Daoy (cell line): ENCODE measurements around the gene TSHZ2. TPM values are rescaled to one million over a fixed set of nuclear protein-coding genes. Genes with fewer than 3 reads are reported as not detected.
A peak's percentile ranks its signal among the peaks of the same experiment; 100 is the strongest.

Experiments used
- DNase-seq: peaks from one replicate; pipeline ENCODE4 v3.0.0-alpha.2; 2015; ENCODE audit warnings: low read depth
- total RNA-seq: library from RNA; depleted of rRNA; stranded (reverse); fragments of >200 nt; shearing (Covaris generic); gene quantifications from 2 replicates; pipeline ENCODE4 v1.2.3, GENCODE V29; 2014

The TSHZ2 gene
- total RNA-seq, 1 experiment from 2014 or later = 0.57 TPM

- no peak for DNase-seq
Measured at GRCh38 chr20:53129563-53129962, 157.4 kb downstream of the TSHZ2 start.

GRCh38 chr20:53130795-53131194 is 158.6 kb downstream of the TSHZ2 start:
- DNase-seq = no peak

- DNase-seq = no peak
Measured at GRCh38 chr20:53133125-53133524, 161.0 kb downstream of the TSHZ2 start.

- no peak for DNase-seq
Measured at GRCh38 chr20:53133628-53134027, 161.5 kb downstream of the TSHZ2 start.

DNA sequence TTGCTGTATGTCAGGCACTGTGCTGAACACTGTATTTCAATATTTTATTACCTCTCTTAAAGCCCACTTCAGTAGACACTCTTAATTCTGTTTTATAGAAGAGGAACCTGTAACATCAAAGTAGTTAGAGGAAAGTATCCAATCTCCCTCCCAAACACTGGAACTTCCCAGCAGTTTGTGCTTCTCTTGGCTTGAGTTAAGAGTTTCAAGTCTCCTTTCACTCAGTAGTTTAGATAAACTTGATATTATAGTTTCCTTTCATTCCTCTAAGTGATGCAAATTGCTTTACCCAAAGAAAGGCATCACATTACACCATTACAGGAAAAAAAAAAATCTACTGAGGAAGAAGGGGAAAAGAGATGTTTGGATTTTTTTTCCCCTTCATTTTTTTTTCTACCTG is 164.3 kb downstream of the TSHZ2 start:
- no peak for DNase-seq

DNA sequence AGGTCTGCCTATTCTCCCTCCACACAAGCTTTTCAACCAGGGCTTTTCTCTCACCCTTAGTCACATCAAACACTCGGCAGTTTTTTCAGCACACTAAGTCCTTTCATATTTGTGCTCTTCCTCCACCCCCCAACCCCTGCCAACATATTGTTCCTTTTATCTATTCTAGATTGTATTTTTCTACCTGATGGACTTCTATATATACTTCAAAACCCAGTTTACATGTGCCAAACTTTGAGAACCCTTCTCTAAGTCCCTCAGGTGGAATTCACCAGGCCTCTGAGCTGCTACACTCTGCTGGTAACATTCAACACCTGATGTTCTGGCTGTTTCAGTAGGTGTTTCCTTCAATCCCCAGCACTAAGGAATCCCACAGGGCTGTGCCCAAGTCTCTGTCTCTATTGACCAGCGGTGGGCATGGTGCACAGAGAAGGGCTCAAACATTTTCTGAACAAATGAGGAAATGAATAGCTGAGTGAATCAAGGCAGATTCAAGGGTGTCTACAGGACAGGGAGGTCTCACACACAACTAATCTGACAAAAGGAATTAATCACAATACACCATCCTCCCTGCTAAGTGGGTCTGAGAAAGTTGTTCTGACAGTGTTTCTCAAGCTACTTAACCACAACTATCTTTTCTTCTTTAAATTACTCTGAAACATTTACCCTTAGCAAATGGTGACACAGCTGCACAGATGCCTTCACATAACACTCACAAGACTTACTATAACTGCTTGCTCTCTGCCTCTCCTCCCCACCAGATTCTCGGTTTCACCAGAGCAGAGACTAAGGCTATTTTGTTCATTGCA is 166.5 kb downstream of the TSHZ2 start:
- no peak for DNase-seq

GRCh38 chr20:53141201-53142050 is 169.3 kb downstream of the TSHZ2 start:
- no peak for DNase-seq

DNA sequence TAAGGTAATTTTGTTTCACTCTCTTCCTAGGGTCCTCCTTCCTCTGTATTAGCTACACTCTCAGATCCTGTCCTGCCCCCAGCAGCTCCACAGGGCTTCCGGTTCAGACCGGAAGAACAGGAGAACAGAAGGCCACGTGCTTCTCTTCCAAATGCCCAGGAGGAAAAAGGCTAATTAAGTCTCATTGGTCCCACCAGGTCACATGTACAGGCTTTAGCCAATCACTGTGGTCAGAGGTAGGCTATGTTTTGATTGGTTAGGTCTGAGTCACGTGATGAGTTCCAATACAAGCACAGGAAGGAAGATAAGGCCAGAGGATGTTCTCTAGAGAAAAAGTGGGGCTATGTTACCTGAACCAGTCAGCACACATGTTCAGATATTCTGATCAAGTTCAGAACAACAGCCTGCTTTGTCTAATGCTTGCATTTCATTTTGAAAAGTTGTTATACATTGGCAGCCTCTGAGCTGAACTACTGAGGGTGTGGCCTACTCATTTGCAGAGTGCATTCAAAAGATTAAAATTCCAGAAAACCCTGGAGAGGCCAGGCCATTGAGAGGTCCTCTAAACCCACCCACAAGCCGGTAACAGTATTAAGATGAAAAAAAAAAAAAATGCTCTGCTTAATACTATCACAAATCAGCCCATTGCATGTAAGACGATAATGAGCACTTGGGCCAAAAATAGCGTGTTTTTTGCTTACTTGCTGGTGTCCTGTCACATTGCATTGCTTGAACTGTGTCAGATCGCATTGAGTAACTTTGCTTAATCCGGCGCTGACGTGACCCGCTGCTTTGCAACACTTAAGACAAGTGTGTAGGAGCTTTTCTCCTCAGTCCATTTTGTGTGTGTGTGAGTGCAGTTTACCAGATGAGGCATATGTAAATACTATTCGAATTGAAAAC is 170.3 kb downstream of the TSHZ2 start:
- DNase-seq = no peak

DNA sequence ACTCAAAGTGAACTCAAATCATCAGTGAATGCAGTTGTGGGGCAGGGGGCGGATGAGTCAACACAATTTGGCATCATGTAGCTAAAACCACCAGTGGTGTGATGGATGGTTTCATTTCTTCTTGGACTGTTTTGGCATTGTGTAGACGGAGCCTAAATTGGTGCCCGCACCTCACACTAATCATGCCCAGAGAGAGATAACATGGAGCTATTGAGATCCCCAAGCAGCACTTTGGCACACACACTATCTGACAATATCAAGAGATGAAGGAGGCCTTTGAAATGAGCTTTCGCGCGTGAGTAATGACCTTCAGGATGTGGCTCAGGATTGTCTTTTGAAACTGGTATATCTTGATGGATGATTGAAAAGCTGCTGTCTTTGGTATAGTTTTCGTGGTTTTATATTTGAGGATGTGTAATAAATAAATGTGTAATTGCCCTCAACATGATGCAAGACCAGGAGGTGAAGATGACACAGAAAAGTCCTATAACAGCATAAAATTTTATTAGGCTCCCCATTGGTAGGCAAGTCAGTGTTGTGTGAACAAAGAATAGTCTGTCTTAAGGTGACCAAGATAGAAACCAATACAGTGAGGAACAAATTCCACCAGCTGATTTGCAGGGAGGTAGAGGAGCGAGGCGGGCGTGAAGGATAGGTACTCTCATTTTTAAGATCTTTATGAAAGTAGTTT is 174.2 kb downstream of the TSHZ2 start:
- DNase-seq = peak; percentile 45

- DNase-seq = no peak
Measured at GRCh38 chr20:53148771-53149147, 176.6 kb downstream of the TSHZ2 start.

DNA sequence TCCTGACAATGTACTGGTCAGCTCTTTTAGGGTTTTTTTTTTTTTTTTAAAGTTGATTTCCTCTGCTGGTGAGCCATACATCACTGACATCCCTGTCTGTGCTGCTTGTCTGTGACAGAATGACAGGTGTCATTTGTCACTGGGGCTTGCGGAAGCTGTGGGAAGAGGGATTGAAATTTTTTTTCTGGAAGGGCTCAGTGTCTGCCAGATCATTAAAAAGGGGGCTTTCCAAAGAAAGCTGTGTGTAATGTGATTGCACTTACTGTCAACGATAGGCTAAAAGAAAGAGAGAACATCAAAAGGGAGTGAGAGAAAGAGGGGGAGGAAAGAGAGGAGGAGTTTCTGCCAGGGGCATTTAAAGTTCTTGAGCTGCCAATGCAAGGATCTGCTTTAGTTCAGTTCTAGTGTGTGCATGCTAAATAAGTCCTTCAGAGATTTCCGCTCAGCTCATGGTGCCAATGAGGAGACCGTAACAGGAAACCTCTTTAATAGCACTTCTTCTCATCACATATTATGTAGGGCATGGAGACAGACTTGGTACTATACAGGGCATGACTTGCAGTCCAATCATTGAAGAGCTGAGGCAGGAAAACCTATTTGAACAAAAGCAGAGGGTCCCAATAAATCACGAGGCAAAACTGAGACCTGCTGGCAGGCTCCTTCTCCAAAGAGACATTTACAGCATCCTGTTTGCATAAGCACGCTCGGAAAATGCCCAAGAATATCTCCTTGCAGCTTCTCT is 177.2 kb downstream of the TSHZ2 start:
- no peak for DNase-seq

GRCh38 chr20:53149890-53150205 is 177.7 kb downstream of the TSHZ2 start:
- no peak for DNase-seq

DNA sequence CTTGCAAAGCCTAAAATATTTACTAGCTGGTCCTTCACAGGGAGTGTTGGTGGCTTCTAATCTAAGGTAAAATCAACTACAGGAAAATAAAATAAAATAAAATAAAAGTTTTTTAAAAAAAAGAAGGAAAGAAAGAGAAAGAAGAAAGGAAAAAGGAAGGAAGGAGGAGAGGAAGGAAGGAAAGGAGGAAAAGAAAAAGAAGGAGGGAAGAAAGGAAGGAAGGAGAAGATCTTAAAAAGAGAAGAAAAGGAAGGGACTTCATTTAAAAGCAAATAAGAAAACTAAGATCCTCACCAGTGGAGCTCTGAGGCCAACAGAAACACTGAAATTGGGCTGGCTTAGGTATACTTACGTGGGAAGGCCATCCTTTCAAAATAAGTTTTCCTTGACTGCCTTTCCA is 178.4 kb downstream of the TSHZ2 start:
- DNase-seq = no peak

GRCh38 chr20:53152228-53152627 is 180.1 kb downstream of the TSHZ2 start:
- no peak for DNase-seq

DNA sequence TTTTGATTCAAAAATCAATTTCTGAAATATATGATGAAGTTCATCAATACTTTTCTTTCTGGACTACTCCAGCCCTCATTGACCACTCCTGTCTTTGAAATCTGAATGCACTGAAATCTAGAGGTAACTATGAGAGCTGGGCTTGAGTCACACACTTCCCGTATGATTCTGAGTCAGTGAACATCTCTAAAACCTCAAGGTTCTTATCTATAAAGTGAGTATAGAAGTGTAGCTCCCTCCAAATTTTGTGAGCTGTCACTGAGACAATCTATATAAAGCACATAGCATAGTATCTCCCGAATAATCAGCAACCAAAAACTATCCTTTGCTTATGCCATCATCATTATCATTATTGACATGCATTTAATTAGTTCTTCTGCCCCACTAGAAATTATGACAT is 182.4 kb downstream of the TSHZ2 start:
- DNase-seq = peak; percentile 45

DNA sequence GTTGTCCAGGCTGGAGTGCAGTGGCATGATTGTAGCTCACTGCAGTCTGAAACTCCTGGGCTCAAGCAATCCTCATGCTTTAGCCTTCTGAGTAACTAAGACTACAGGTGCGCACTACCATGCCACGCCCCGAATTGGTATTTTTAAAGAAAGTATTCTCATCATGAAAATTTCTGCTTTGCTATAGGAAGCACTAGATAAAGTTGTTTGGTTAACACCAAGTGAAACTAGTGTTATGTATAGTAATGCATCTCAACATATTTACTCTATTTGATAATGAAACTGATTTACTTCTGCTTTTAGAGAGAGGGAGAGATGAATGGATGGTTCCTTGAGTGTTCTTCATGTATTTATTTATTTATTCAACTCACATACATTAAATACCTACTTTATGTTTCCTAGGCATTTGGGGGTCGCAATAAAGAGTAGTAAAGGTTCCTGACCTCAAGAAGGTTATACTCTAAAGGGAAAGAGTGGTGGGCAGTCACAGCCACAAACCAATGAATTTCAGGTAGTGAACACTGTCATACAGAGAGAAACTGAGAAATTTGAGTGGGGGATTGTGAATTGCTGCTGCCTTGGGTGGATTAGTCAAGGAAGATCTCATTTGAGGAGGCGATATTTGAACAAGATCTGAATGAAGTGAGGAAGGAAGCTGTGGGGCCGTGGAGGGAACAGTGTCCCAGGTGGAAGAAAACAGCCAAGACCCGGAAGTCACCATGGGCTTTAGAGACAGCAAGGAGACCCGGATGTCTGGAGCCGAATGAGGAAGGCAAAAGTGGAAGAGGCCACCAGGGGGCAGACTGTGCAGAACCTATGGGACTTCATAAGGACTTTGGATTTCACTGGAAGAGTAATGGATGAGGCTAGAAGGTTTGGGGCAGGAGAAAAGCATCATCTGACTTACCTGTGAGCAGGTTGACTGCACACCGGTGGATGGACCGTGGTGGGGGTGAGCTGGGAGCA is 185.6 kb downstream of the TSHZ2 start:
- DNase-seq = peak; percentile 63

- no peak for DNase-seq
Measured at GRCh38 chr20:53159160-53159559, 187.0 kb downstream of the TSHZ2 start.

DNA sequence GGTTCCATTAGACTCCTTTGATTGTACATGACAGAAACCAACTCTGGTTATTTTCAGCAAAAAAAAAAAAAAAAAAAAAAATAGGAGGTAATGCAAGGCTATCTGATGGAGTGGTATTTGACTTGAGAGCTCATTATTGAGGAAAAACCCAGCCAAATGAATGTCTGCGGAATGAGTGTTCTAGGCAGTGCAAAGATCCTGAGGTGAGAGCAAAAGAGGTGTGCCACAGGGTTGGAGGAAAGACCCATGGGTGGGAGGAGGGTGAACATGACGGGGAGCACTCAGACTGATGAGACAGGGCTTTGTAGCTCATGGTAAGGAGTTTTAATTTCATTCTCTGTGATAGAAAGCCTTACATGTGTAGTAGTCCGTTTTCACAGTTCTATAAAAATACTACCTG is 188.9 kb downstream of the TSHZ2 start:
- DNase-seq = no peak

GRCh38 chr20:53161473-53161872 is 189.3 kb downstream of the TSHZ2 start:
- DNase-seq = no peak
